ENCODE data around the gene OOSP2. TPM values are rescaled to one million over a fixed set of nuclear protein-coding genes. Genes with fewer than 3 reads are reported as not detected.

OOSP2 gene
- total and polyA plus RNA-seq, 2 of the 13 experiments (the other 11 are each of a cell fraction or from before 2014, with no cell fraction given): not detected

DNA sequence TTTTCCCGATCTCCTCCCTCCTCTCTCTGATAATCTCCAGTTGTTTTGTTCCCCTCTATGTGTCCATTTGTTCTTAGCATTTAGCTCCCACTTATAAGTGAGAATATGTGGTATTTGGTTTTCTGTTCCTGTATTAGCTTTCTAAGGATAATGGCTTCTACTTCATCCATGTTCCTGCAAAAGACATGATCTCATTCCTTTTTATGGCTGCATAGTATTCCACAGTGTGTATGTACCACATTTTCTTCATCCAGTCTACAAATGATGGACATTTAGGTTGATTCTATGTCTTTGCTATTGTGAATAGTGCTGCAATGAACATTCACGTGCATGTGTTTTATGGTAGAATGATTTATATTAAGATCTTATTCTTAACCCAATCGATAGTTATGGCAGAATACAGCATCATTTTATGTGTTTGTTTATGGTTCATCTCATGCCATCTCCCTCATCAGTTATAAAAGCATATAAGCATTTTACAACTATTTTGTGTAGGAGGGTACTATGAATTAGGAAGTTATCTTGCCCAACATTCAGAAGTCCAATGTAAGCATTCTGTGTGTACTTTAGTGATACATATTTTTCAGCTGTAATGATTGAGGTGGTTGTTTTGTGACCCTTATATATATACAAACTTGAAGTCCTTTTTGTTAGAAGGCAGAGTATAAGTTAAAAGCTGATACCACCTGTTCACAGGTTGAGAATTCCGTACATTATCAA is 19.5 kb downstream of the OOSP2 start:
- intact Hi-C loops (cut with micrococcal nuclease; ENCODE audit: unreplicated experiment) (no loop called here), in situ Hi-C loops (cut with HindIII; ENCODE audit: extremely low pct_ligation_motif_present, low pct_unique_long_range_greater_than_20kb) (no loop called here)
- Histone ChIP-seq H3K9ac (ENCODE audit: insufficient read depth, low read depth, low read length) (no peak overlapping the region), H3K27me3 (ENCODE audit: control insufficient read depth in 1 of 2, insufficient read depth in 2 of 2, low read length in 2 of 2) (peaks cover 0 to 13% of the 10 kb centered on the region in 2 experiments; a peak in 3 of 5 replicates), H2AFZ (ENCODE audit: low read length) (no peak overlapping the region), H3K9me3 (ENCODE audit: low read length) (no peaks in the 10 kb centered on the region), H3K27ac (ENCODE audit: extremely low read length, insufficient read depth, low read length) (no peak overlapping the region), H3K79me2 (ENCODE audit: insufficient read depth, low read length) (no peaks in the 10 kb centered on the region), H4K20me1 (ENCODE audit: insufficient read depth, low read length) (no peaks in the 10 kb centered on the region), H3K36me3 (replicated peaks in 1 of 2; ENCODE audit: control insufficient read depth in 1 of 2, insufficient read depth in 2 of 2, low read length in 2 of 2) (no peaks in the 10 kb centered on the region), H3K4me1 (ENCODE audit: insufficient read depth, low read length) (no peaks in the 10 kb centered on the region), H3K4me3 (replicated peaks in 1 of 3; ENCODE audit: insufficient read depth in 1 of 3, low read depth in 2 of 3, low read length in 3 of 3) (no peak overlapping the region), H3K4me2 (ENCODE audit: low read depth, low read length) (no peak overlapping the region)
- TF ChIP-seq DPF2 (CRISPR knock-in tag; IDR thresholded peaks at IDR 0.05; ENCODE audit: borderline replicate concordance, low read depth): no peak
- ChIA-PET POLR2A (no interaction called here), CTCF (ENCODE audit: low intra/inter-chr PET ratio, low total read pairs) (no interaction called here)
- ATAC-seq: no peak
- no TSS peak for BruUV-seq (replicated peaks)
- 14% methylated on average over 4 of the region's 4 CpGs for WGBS (ENCODE audit: low lambda C conversion rate)
- no peak for DNase-seq (ENCODE audit: low spot score)
- no peak for FAIRE-seq

DNA sequence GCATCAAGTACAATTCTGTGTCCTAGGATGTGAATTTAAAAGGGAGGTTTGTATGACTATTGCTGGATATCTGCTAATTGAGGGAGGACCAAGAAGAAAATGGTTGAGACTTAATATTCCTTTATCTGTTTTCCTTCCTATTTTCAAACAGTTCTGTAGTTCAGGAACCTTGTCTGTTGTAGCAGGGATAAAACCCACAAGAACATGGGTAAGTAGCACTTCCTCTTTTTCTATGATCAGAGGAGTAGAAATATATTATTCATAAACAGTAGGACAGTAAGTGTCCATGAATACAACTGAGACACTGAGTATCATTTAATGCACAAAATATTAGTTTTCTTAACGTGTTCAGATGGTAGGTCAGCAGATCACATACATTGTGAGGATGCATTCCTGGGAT is 23.9 kb downstream of the OOSP2 start:
- no peaks in the 10 kb centered on the region for H3K79me2 ChIP-seq (ENCODE audit: insufficient read depth, low read length)
- H3K4me1 ChIP-seq (ENCODE audit: insufficient read depth, low read length): no peaks in the 10 kb centered on the region
- no peaks in the 10 kb centered on the region; a peak in 1 of 5 replicates for H3K27me3 ChIP-seq (ENCODE audit: control insufficient read depth in 1 of 2, insufficient read depth in 2 of 2, low read length in 2 of 2)
- H3K4me3 ChIP-seq (replicated peaks in 1 of 3; ENCODE audit: insufficient read depth in 1 of 3, low read depth in 2 of 3, low read length in 3 of 3): no peak overlapping the region
- H3K4me2 ChIP-seq (ENCODE audit: low read depth, low read length): no peak overlapping the region
- ChIA-PET CTCF (ENCODE audit: low intra/inter-chr PET ratio, low total read pairs) (no interaction called here), POLR2A (no interaction called here)
- H3K36me3 ChIP-seq (replicated peaks in 1 of 2; ENCODE audit: control insufficient read depth in 1 of 2, insufficient read depth in 2 of 2, low read length in 2 of 2): no peaks in the 10 kb centered on the region
- H3K9me3 ChIP-seq (ENCODE audit: low read length): no peaks in the 10 kb centered on the region
- H3K9ac ChIP-seq (ENCODE audit: insufficient read depth, low read depth, low read length): no peak overlapping the region
- no peaks in the 10 kb centered on the region for H4K20me1 ChIP-seq (ENCODE audit: insufficient read depth, low read length)
- no TSS peak for BruUV-seq (replicated peaks)
- no peak overlapping the region for H3K27ac ChIP-seq (ENCODE audit: extremely low read length, insufficient read depth, low read length)
- DNase-seq (ENCODE audit: low spot score) (no peak), FAIRE-seq (no peak), ATAC-seq (no peak)
- H2AFZ ChIP-seq (ENCODE audit: low read length): no peak overlapping the region
- in situ Hi-C loops (cut with HindIII; ENCODE audit: extremely low pct_ligation_motif_present, low pct_unique_long_range_greater_than_20kb): no loop called here
- WGBS (ENCODE audit: low lambda C conversion rate): 0% methylated on average over 1 of the region's 1 CpG
- intact Hi-C loops (cut with micrococcal nuclease; ENCODE audit: unreplicated experiment): no loop called here
- no peak for TF ChIP-seq ZFP41 (CRISPR knock-in tag; IDR thresholded peaks at IDR 0.05; ENCODE audit: borderline replicate concordance)
- TF ChIP-seq U2AF1 (optimal IDR thresholded peaks at IDR 0.05; ENCODE audit: low read depth, low read length): no peak
- TF ChIP-seq ZNF766 (CRISPR knock-in tag; IDR thresholded peaks at IDR 0.05; ENCODE audit: borderline replicate concordance): no peak
- TF ChIP-seq, protein P1, sequence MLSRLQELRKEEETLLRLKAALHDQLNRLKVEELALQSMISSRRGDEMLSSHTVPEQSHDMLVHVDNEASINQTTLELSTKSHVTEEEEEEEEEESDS (CRISPR knock-in tag; IDR thresholded peaks at IDR 0.05; ENCODE audit: borderline replicate concordance): no peak
- no peak for TF ChIP-seq RBFOX2 (IDR thresholded peaks at IDR 0.05; ENCODE audit: low read depth, low read length)
- TF ChIP-seq, protein P2, sequence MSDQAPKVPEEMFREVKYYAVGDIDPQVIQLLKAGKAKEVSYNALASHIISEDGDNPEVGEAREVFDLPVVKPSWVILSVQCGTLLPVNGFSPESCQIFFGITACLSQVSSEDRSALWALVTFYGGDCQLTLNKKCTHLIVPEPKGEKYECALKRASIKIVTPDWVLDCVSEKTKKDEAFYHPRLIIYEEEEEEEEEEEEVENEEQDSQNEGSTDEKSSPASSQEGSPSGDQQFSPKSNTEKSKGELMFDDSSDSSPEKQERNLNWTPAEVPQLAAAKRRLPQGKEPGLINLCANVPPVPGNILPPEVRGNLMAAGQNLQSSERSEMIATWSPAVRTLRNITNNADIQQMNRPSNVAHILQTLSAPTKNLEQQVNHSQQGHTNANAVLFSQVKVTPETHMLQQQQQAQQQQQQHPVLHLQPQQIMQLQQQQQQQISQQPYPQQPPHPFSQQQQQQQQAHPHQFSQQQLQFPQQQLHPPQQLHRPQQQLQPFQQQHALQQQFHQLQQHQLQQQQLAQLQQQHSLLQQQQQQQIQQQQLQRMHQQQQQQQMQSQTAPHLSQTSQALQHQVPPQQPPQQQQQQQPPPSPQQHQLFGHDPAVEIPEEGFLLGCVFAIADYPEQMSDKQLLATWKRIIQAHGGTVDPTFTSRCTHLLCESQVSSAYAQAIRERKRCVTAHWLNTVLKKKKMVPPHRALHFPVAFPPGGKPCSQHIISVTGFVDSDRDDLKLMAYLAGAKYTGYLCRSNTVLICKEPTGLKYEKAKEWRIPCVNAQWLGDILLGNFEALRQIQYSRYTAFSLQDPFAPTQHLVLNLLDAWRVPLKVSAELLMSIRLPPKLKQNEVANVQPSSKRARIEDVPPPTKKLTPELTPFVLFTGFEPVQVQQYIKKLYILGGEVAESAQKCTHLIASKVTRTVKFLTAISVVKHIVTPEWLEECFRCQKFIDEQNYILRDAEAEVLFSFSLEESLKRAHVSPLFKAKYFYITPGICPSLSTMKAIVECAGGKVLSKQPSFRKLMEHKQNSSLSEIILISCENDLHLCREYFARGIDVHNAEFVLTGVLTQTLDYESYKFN (CRISPR knock-in tag; conservative IDR thresholded peaks at IDR 0.05): no peak
- no peak for TF ChIP-seq ZBTB7A (CRISPR knock-in tag; IDR thresholded peaks at IDR 0.05)
- TF ChIP-seq ZNF441 (CRISPR knock-in tag; IDR thresholded peaks at IDR 0.05; ENCODE audit: borderline replicate concordance): no peak
- TF ChIP-seq, protein P3, sequence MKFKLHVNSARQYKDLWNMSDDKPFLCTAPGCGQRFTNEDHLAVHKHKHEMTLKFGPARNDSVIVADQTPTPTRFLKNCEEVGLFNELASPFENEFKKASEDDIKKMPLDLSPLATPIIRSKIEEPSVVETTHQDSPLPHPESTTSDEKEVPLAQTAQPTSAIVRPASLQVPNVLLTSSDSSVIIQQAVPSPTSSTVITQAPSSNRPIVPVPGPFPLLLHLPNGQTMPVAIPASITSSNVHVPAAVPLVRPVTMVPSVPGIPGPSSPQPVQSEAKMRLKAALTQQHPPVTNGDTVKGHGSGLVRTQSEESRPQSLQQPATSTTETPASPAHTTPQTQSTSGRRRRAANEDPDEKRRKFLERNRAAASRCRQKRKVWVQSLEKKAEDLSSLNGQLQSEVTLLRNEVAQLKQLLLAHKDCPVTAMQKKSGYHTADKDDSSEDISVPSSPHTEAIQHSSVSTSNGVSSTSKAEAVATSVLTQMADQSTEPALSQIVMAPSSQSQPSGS (CRISPR knock-in tag; IDR thresholded peaks at IDR 0.05): no peak
- no peak for TF ChIP-seq ZNF343 (CRISPR knock-in tag; IDR thresholded peaks at IDR 0.05)
- TF ChIP-seq, protein P4, sequence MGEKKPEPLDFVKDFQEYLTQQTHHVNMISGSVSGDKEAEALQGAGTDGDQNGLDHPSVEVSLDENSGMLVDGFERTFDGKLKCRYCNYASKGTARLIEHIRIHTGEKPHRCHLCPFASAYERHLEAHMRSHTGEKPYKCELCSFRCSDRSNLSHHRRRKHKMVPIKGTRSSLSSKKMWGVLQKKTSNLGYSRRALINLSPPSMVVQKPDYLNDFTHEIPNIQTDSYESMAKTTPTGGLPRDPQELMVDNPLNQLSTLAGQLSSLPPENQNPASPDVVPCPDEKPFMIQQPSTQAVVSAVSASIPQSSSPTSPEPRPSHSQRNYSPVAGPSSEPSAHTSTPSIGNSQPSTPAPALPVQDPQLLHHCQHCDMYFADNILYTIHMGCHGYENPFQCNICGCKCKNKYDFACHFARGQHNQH (CRISPR knock-in tag; IDR thresholded peaks at IDR 0.05): no peak

Data from HepG2 (cell line).